Measurements from ENCODE around the gene TNRC6B.

TNRC6B gene

GRCh38 chr22:40334899-40335298 is 157.2 kb downstream of the TNRC6B start:
- Histone ChIP-seq H3K36me3 (ENCODE audit: insufficient read depth, low read depth, low read length) (peaks cover 28% of the 10 kb centered on the region), H3K27ac (ENCODE audit: low read length) (no peak overlapping the region), H3K9me3 (ENCODE audit: insufficient read depth, low read depth, low read length) (no peaks in the 10 kb centered on the region), H3K4me3 (ENCODE audit: low read length) (peak overlapping the region; percentile 21; the same call in 1 of the 2 replicates), H3K4me1 (ENCODE audit: insufficient read depth, low read length) (peaks cover 39% of the 10 kb centered on the region), H3K27me3 (ENCODE audit: insufficient read depth, low read length) (no peaks in the 10 kb centered on the region), H3K9ac (ENCODE audit: low read depth, low read length) (no peak overlapping the region)

- no peaks in the 10 kb centered on the region for H3K9me3 ChIP-seq (ENCODE audit: insufficient read depth, low read depth, low read length)
- no peak overlapping the region for H3K4me3 ChIP-seq (ENCODE audit: low read length)
- no peaks in the 10 kb centered on the region for H3K27me3 ChIP-seq (ENCODE audit: insufficient read depth, low read length)
- no peak overlapping the region for H3K9ac ChIP-seq (ENCODE audit: low read depth, low read length)
- peaks cover 36% of the 10 kb centered on the region for H3K4me1 ChIP-seq (ENCODE audit: insufficient read depth, low read length)
- no peak overlapping the region for H3K27ac ChIP-seq (ENCODE audit: low read length)
- H3K36me3 ChIP-seq (ENCODE audit: insufficient read depth, low read depth, low read length): peaks cover 23% of the 10 kb centered on the region
Observed at GRCh38 chr22:40335358-40335757, 157.6 kb downstream of the TNRC6B start.

GRCh38 chr22:40340044-40340443 is 162.3 kb downstream of the TNRC6B start:
- Histone ChIP-seq H3K4me3 (ENCODE audit: low read length) (no peak overlapping the region), H3K27me3 (ENCODE audit: insufficient read depth, low read length) (no peaks in the 10 kb centered on the region), H3K4me1 (ENCODE audit: insufficient read depth, low read length) (no peaks in the 10 kb centered on the region; the same call in 1 of the 2 replicates)

GRCh38 chr22:40341604-40342003 is 163.9 kb downstream of the TNRC6B start:
- Histone ChIP-seq H3K9ac (ENCODE audit: low read depth, low read length) (no peak overlapping the region), H3K4me1 (ENCODE audit: insufficient read depth, low read length) (no peaks in the 10 kb centered on the region), H3K27me3 (ENCODE audit: insufficient read depth, low read length) (no peaks in the 10 kb centered on the region), H3K4me3 (ENCODE audit: low read length) (no peak overlapping the region), H3K36me3 (ENCODE audit: insufficient read depth, low read depth, low read length) (peaks cover 5% of the 10 kb centered on the region; the same call in 1 of the 2 replicates), H3K9me3 (ENCODE audit: insufficient read depth, low read depth, low read length) (no peaks in the 10 kb centered on the region), H3K27ac (ENCODE audit: low read length) (no peak overlapping the region)

More at GRCh38 chr22:40340044-40340443, 162.3 kb downstream of the TNRC6B start:
- Histone ChIP-seq H3K36me3 (ENCODE audit: insufficient read depth, low read depth, low read length) (peaks cover 5% of the 10 kb centered on the region; the same call in 1 of the 2 replicates), H3K27ac (ENCODE audit: low read length) (no peak overlapping the region), H3K9ac (ENCODE audit: low read depth, low read length) (no peak overlapping the region), H3K9me3 (ENCODE audit: insufficient read depth, low read depth, low read length) (no peaks in the 10 kb centered on the region)

- H3K27me3 ChIP-seq (ENCODE audit: insufficient read depth, low read length): no peaks in the 10 kb centered on the region
- no peaks in the 10 kb centered on the region for H3K9me3 ChIP-seq (ENCODE audit: insufficient read depth, low read depth, low read length)
- H3K4me1 ChIP-seq (ENCODE audit: insufficient read depth, low read length): peaks cover 3% of the 10 kb centered on the region
- no peak overlapping the region for H3K4me3 ChIP-seq (ENCODE audit: low read length)
- peaks cover 4% of the 10 kb centered on the region; the same call in 1 of the 2 replicates for H3K36me3 ChIP-seq (ENCODE audit: insufficient read depth, low read depth, low read length)
- no peak overlapping the region for H3K9ac ChIP-seq (ENCODE audit: low read depth, low read length)
- H3K27ac ChIP-seq (ENCODE audit: low read length): no peak overlapping the region
Observed at GRCh38 chr22:40342521-40342920, 164.8 kb downstream of the TNRC6B start.

GRCh38 chr22:40345271-40345670 is 167.5 kb downstream of the TNRC6B start:
- peak overlapping the region; percentile 97; the same call in 1 of the 2 replicates for H3K4me3 ChIP-seq (ENCODE audit: low read length)
- peak overlapping the region; percentile 94; the same call in 1 of the 2 replicates for H3K9ac ChIP-seq (ENCODE audit: low read depth, low read length)
- no peaks in the 10 kb centered on the region for H3K27me3 ChIP-seq (ENCODE audit: insufficient read depth, low read length)
- no peaks in the 10 kb centered on the region for H3K9me3 ChIP-seq (ENCODE audit: insufficient read depth, low read depth, low read length)
- no peak overlapping the region for H3K27ac ChIP-seq (ENCODE audit: low read length)
- H3K4me1 ChIP-seq (ENCODE audit: insufficient read depth, low read length): peaks cover 7% of the 10 kb centered on the region
- H3K36me3 ChIP-seq (ENCODE audit: insufficient read depth, low read depth, low read length): peaks cover 21% of the 10 kb centered on the region

GRCh38 chr22:40345815-40346184 is 168.1 kb downstream of the TNRC6B start:
- Histone ChIP-seq H3K27me3 (ENCODE audit: insufficient read depth, low read length) (no peaks in the 10 kb centered on the region), H3K27ac (ENCODE audit: low read length) (peak overlapping the region; percentile 40), H3K9ac (ENCODE audit: low read depth, low read length) (peak overlapping the region; percentile 94), H3K4me3 (ENCODE audit: low read length) (peak overlapping the region; percentile 97), H3K9me3 (ENCODE audit: insufficient read depth, low read depth, low read length) (no peaks in the 10 kb centered on the region), H3K36me3 (ENCODE audit: insufficient read depth, low read depth, low read length) (peaks cover 26% of the 10 kb centered on the region), H3K4me1 (ENCODE audit: insufficient read depth, low read length) (peaks cover 7% of the 10 kb centered on the region)

- peak within 1 kb of the TSS; percentile 97 for H3K4me3 ChIP-seq (ENCODE audit: low read length)
- peak within 1 kb of the TSS; percentile 40 for H3K27ac ChIP-seq (ENCODE audit: low read length)
- H3K36me3 ChIP-seq (ENCODE audit: insufficient read depth, low read depth, low read length): peaks cover 33% of the 10 kb centered on the region
- H3K4me1 ChIP-seq (ENCODE audit: insufficient read depth, low read length): peaks cover 7% of the 10 kb centered on the region
- no peaks in the 10 kb centered on the region for H3K9me3 ChIP-seq (ENCODE audit: insufficient read depth, low read depth, low read length)
- peak within 1 kb of the TSS; percentile 94 for H3K9ac ChIP-seq (ENCODE audit: low read depth, low read length)
- H3K27me3 ChIP-seq (ENCODE audit: insufficient read depth, low read length): no peaks in the 10 kb centered on the region
Observed at GRCh38 chr22:40346185-40347118, 168.7 kb downstream of the TNRC6B start, which contains the start of gene ADSL. ADSL (plus strand) TSS chr22:40346500; CDS start chr22:40346559, 59 bp downstream.

- peak overlapping the region; percentile 94 for H3K9ac ChIP-seq (ENCODE audit: low read depth, low read length)
- H3K9me3 ChIP-seq (ENCODE audit: insufficient read depth, low read depth, low read length): no peaks in the 10 kb centered on the region
- peaks cover 7% of the 10 kb centered on the region for H3K4me1 ChIP-seq (ENCODE audit: insufficient read depth, low read length)
- no peaks in the 10 kb centered on the region for H3K27me3 ChIP-seq (ENCODE audit: insufficient read depth, low read length)
- peaks cover 41% of the 10 kb centered on the region for H3K36me3 ChIP-seq (ENCODE audit: insufficient read depth, low read depth, low read length)
- H3K27ac ChIP-seq (ENCODE audit: low read length): peak overlapping the region; percentile 40
- H3K4me3 ChIP-seq (ENCODE audit: low read length): peak overlapping the region; percentile 97
Observed at GRCh38 chr22:40347300-40347699, 169.6 kb downstream of the TNRC6B start.

GRCh38 chr22:40348025-40348658 is 170.4 kb downstream of the TNRC6B start:
- no peaks in the 10 kb centered on the region for H3K27me3 ChIP-seq (ENCODE audit: insufficient read depth, low read length)
- no peak overlapping the region for H3K27ac ChIP-seq (ENCODE audit: low read length)
- H3K9ac ChIP-seq (ENCODE audit: low read depth, low read length): peak overlapping the region; percentile 94; the same call in 1 of the 2 replicates
- H3K4me3 ChIP-seq (ENCODE audit: low read length): peak overlapping the region; percentile 97
- peaks cover 50% of the 10 kb centered on the region for H3K36me3 ChIP-seq (ENCODE audit: insufficient read depth, low read depth, low read length)
- H3K9me3 ChIP-seq (ENCODE audit: insufficient read depth, low read depth, low read length): no peaks in the 10 kb centered on the region
- peaks cover 7% of the 10 kb centered on the region for H3K4me1 ChIP-seq (ENCODE audit: insufficient read depth, low read length)

- Histone ChIP-seq H3K36me3 (ENCODE audit: insufficient read depth, low read depth, low read length) (peaks cover 90% of the 10 kb centered on the region), H3K9ac (ENCODE audit: low read depth, low read length) (no peak overlapping the region), H3K27ac (ENCODE audit: low read length) (no peak overlapping the region), H3K4me1 (ENCODE audit: insufficient read depth, low read length) (peaks cover 2% of the 10 kb centered on the region), H3K27me3 (ENCODE audit: insufficient read depth, low read length) (no peaks in the 10 kb centered on the region), H3K4me3 (ENCODE audit: low read length) (no peak overlapping the region), H3K9me3 (ENCODE audit: insufficient read depth, low read depth, low read length) (no peaks in the 10 kb centered on the region)
Observed at GRCh38 chr22:40352763-40353162, 175.0 kb downstream of the TNRC6B start.
